Motor neuron (in vitro differentiated cells): Measurements from ENCODE around the gene INPP5J. TPM values are rescaled to one million over a fixed set of nuclear protein-coding genes. Genes with fewer than 3 reads are reported as not detected.
A peak's percentile ranks its signal among the peaks of the same experiment; 100 is the strongest.
"Not testable (repeated sequence)": the region's sequence is repeated elsewhere in the genome, so short reads cannot be mapped to it uniquely, and the experiment has no call there.

Source experiments
- ATAC-seq, 8 experiments: fragments of 200-7000 bp; cut with Tn5 transposase; replicated peaks in 6 of 8; 2 replicates each; pipeline ENCODE4 v1.8.0; 2021; ENCODE audit warnings: mild to moderate bottlenecking in 8 of 8, moderate library complexity in 8 of 8
- H3K27ac ChIP-seq, 2 donors: fragments of 250-450 bp; sonication (Bioruptor Pico); 2 replicates each; pipeline ENCODE4 v1.9.0; 2021; ENCODE audit warnings: antibody characterized with exemption in 2 of 2, mild to moderate bottlenecking in 2 of 2, moderate library complexity in 1 of 2
- H3K4me1 ChIP-seq, 2 donors: fragments of 250-450 bp; sonication (Bioruptor Pico); replicated peaks in 1 of 2; 2 replicates each; pipeline ENCODE4 v1.6.1; 2021; ENCODE audit warnings: antibody characterized with exemption in 2 of 2, mild to moderate bottlenecking in 2 of 2, moderate library complexity in 1 of 2
- H3K4me3 ChIP-seq, 5 donors: fragments of 250-450 bp; sonication (Bioruptor Pico); 2 replicates each; pipeline ENCODE4 v1.9.0; 2021; ENCODE audit warnings: antibody characterized with exemption in 5 of 5, mild to moderate bottlenecking in 5 of 5, moderate library complexity in 4 of 5
- WGBS, 10 experiments: fragments of 450-650 bp; shearing (Covaris generic); methylation state at CpG; one replicate each; pipeline ENCODE4 v1.0.0; 2022; 5-methylcytosine and 5-hydroxymethylcytosine counted together
- in situ Hi-C, 9 experiments: fragments of 400-800 bp; cut with MboI; loops; one replicate each; pipeline ENCODE4 v1.15.0; 2021; ENCODE audit warnings: low sequenced_read_pairs in 9 of 9, low pct_unique_long_range_greater_than_20kb in 2 of 9; ENCODE audit not compliant: unreplicated experiment in 9 of 9
- total RNA-seq, 8 experiments: library from RNA; unstranded; fragments of 300-600 nt; gene quantifications; 2 replicates each; pipeline versions ENCODE4 v1.2.3 to v1.2.4, GENCODE V29; 2022

Gene INPP5J, protein sequence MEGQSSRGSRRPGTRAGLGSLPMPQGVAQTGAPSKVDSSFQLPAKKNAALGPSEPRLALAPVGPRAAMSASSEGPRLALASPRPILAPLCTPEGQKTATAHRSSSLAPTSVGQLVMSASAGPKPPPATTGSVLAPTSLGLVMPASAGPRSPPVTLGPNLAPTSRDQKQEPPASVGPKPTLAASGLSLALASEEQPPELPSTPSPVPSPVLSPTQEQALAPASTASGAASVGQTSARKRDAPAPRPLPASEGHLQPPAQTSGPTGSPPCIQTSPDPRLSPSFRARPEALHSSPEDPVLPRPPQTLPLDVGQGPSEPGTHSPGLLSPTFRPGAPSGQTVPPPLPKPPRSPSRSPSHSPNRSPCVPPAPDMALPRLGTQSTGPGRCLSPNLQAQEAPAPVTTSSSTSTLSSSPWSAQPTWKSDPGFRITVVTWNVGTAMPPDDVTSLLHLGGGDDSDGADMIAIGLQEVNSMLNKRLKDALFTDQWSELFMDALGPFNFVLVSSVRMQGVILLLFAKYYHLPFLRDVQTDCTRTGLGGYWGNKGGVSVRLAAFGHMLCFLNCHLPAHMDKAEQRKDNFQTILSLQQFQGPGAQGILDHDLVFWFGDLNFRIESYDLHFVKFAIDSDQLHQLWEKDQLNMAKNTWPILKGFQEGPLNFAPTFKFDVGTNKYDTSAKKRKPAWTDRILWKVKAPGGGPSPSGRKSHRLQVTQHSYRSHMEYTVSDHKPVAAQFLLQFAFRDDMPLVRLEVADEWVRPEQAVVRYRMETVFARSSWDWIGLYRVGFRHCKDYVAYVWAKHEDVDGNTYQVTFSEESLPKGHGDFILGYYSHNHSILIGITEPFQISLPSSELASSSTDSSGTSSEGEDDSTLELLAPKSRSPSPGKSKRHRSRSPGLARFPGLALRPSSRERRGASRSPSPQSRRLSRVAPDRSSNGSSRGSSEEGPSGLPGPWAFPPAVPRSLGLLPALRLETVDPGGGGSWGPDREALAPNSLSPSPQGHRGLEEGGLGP
- total RNA-seq, result 1 to 10 TPM; 1.2 to 6.0 (median 3.6) TPM

- in situ Hi-C loops, result no loop called here
- Histone ChIP-seq H3K4me1 (peaks cover 11 to 17% of the 10 kb centered on the region in 2 donors), H3K27ac (peak within 1 kb of the TSS; percentile 41 to 60), H3K4me3 (peak within 1 kb of the TSS; percentile 49 to 85 (median 57))
- 0 to 20% (median 0%) methylated on average over 1 to 3 of the region's 10 CpGs; no CpG with 5 or more reads in 4 of the 10 experiments for WGBS, 10 experiments
- ATAC-seq, result peak; percentile 58 to 97 (median 93)
Observed at GRCh38 chr22:31122532-31123291, at the start of gene INPP5J. Gene INPP5J (plus strand): TSS chr22:31122966. CDS start chr22:31123015, 49 bp downstream.

GRCh38 chr22:31073125-31073524, 49.6 kb upstream of the INPP5J start:
- H3K4me3 ChIP-seq, result not testable (repeated sequence)
- 0 to 100% (median 88%) methylated on average over 1 to 9 of the region's 9 CpGs; no CpG with 5 or more reads in 4 of the 10 experiments for WGBS, 10 experiments

GRCh38 chr22:31073545-31074145, 49.1 kb upstream of the INPP5J start:
- H3K4me3 ChIP-seq, ATAC-seq, H3K27ac ChIP-seq, H3K4me1 ChIP-seq, in situ Hi-C loops: not testable (repeated sequence)
- WGBS, 10 experiments, result 57 to 100% (median 77%) methylated on average over 1 to 3 of the region's 5 CpGs; no CpG with 5 or more reads in 6 of the 10 experiments

More at GRCh38 chr22:31073125-31073524, 49.6 kb upstream of the INPP5J start:
- ATAC-seq, H3K4me1 ChIP-seq, in situ Hi-C loops, H3K27ac ChIP-seq: not testable (repeated sequence)

DNA sequence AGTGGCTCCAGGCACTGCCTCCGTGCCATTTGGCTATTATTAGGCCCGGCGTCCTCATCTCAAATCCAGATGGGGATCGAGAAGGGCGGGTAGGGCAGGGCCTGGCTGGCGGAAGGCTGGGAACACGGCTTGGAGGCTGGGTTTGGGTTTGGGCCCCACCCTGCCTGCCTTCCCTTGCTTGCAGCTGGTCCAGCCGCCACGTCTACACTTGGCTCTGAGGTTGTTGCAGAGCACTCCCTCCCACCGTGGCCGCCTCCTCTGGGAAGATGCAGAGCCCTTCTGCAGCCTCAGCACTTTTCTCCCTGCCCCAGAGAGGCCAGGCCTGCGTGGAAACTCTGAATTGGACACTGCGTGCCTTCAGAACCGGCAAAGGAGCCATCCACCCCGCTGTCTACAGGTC, 46.8 kb upstream of the INPP5J start:
- peak in 3 of 8 experiments; percentile 73 to 96 (median 92) for ATAC-seq
- H3K27ac ChIP-seq, result no peak overlapping the region
- 8 to 60% (median 50%) methylated on average over 1 to 8 of the region's 15 CpGs; no CpG with 5 or more reads in 4 of the 10 experiments for WGBS, 10 experiments

GRCh38 chr22:31077681-31078080, 45.1 kb upstream of the INPP5J start:
- ATAC-seq, result no peak
- peaks cover 4 to 12% of the 10 kb centered on the region in 2 donors for H3K4me1 ChIP-seq
- no peak overlapping the region for H3K27ac ChIP-seq
- WGBS, 10 experiments, result no CpG with 5 or more reads among the region's 6 CpGs
- no peak overlapping the region for H3K4me3 ChIP-seq
- in situ Hi-C loops, result loop anchor here in 2 of 9 experiments (25.0 kb wide), 1 partner anchor 115 kb away; the partner anchor contains the start of genes MORC2 (in 2 of the 2) and TUG1 (in 2 of the 2)

More for the DNA sequence above, 46.8 kb upstream of the INPP5J start:
- no peak overlapping the region for H3K4me3 ChIP-seq
- peaks cover 3 to 4% of the 10 kb centered on the region in 2 donors for H3K4me1 ChIP-seq
- in situ Hi-C loops, result loop anchor here in 2 of 9 experiments (25.0 kb wide), 1 partner anchor 114 kb away; the partner anchor contains the start of genes MORC2 (in 2 of the 2) and TUG1 (in 2 of the 2)

GRCh38 chr22:31078389-31078788, 44.4 kb upstream of the INPP5J start:
- H3K4me3 ChIP-seq, H3K27ac ChIP-seq, ATAC-seq: not testable (repeated sequence)
- WGBS, 10 experiments, result 33 to 100% (median 83%) methylated on average over 1 to 2 of the region's 2 CpGs; no CpG with 5 or more reads in 3 of the 10 experiments
- H3K4me1 ChIP-seq, result peaks cover 0 to 12% of the 10 kb centered on the region in 2 donors
- in situ Hi-C loops, result loop anchor here in 2 of 9 experiments (25.0 kb wide), 1 partner anchor 116 kb away; the partner anchor contains the start of genes MORC2 (in 2 of the 2) and TUG1 (in 2 of the 2)

DNA sequence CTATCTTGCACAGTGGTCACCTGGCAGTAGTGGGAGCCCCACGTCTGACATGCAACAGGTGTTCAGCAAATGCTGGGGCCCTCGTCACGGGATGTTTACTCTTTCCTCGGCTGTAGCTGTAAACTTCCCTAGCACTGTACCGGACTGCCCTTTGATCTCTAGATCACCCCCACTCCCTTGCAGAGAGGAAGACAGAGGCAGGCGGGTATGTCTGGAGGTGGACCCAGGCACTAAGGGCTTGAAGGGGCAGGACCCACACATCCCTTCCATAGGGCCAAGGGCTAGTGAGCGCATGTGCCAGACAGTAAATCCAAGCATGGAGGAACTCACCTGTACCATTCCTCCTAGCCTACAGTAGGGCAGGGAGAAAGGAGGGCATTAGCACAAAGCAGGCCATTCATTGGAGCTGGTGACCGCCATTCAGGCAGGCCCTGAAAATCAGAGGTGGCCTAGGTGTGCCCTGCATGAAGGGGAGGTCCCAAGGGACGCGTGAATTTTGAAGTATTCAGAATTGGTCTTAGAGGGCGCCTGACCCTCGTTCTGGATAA, 43.6 kb upstream of the INPP5J start:
- Histone ChIP-seq H3K4me1 (peaks cover 0 to 12% of the 10 kb centered on the region in 2 donors), H3K4me3 (no peak overlapping the region), H3K27ac (no peak overlapping the region)
- ATAC-seq, result no peak
- 68 to 100% (median 77%) methylated on average over 1 to 10 of the region's 12 CpGs; no CpG with 5 or more reads in 2 of the 10 experiments for WGBS, 10 experiments
- in situ Hi-C loops, result loop anchor here in 2 of 9 experiments (25.0 kb wide), 1 partner anchor 117 kb away; the partner anchor contains the start of genes MORC2 (in 2 of the 2) and TUG1 (in 2 of the 2)

DNA sequence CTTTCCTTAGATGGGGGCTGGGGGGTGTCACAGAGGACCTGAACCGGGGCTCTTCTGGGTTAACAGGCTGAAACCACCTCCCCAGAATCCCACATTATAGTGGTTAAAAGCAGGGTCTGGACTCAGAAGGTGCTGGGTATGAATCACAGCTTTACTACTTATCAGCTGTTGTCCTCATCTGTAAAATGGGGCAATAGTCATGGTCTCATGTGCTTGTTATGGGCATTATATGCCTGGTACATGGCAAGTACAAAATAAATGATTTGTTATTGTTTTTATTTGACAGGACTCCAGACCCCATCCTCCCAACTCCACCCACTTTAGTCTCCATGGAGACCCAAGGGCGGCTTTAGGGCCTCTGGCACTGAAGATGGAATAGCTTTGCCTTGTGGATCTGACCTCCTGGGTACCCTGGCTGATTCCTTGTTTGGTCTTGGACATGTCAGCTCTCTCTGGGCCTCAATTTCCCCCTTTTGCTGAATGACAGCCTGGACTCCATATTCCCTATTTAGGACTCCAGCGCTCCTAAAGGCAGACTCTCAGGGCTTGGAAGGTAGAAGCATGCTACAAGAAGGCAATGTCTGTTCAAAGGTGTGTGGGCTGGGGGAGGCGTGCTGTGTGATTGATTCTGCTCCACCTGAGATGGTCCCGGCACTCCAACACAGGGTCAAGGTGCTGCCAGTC, 42.5 kb upstream of the INPP5J start:
- 0 to 83% (median 25%) methylated on average over 1 to 4 of the region's 5 CpGs; no CpG with 5 or more reads in 3 of the 10 experiments for WGBS, 10 experiments
- Histone ChIP-seq H3K4me3 (peak overlapping the region; percentile 46 to 77 (median 51)), H3K27ac (peak overlapping the region in 1 of 2 donors; percentile 86), H3K4me1 (peaks cover 0 to 14% of the 10 kb centered on the region in 2 donors)
- in situ Hi-C loops, result loop anchor here in 4 of 9 experiments (10.0 to 25.0 kb wide), 3 partner anchors 106 to 136 kb away; partner anchors contain the start of genes MORC2 (in 2 of the 4) and TUG1 (in 2 of the 4)
- no peak for ATAC-seq

GRCh38 chr22:31080848-31081649, 41.7 kb upstream of the INPP5J start, which contains the start of gene SMTN:
Gene SMTN (plus strand): TSS chr22:31081318. CDS start chr22:31083259, 1,941 bp downstream.
- H3K27ac ChIP-seq, result peak within 1 kb of the TSS; percentile 35 to 86
- 0 to 17% (median 0%) methylated on average over 2 to 16 of the region's 63 CpGs; no CpG with 5 or more reads in 5 of the 10 experiments for WGBS, 10 experiments
- peak within 1 kb of the TSS; percentile 46 to 77 (median 51) for H3K4me3 ChIP-seq
- peaks cover 0 to 16% of the 10 kb centered on the region in 2 donors for H3K4me1 ChIP-seq
- peak; percentile 59 to 92 (median 86) for ATAC-seq
- in situ Hi-C loops, result loop anchor here in 4 of 9 experiments (10.0 to 25.0 kb wide), 3 partner anchors 106 to 136 kb away; partner anchors contain the start of genes MORC2 (in 2 of the 4) and TUG1 (in 2 of the 4)
